NCI-H510A (cell line): ENCODE measurements around the gene INPP5A.
"Not testable (repeated sequence)": the region's sequence is repeated elsewhere in the genome, so short reads cannot be mapped to it uniquely, and the experiment has no call there.

ENCODE experiments used
- DNase-seq: peaks from one replicate; lab custom pipeline; 2025; lab: John Stamatoyannopoulos, UW

Gene INPP5A

DNA sequence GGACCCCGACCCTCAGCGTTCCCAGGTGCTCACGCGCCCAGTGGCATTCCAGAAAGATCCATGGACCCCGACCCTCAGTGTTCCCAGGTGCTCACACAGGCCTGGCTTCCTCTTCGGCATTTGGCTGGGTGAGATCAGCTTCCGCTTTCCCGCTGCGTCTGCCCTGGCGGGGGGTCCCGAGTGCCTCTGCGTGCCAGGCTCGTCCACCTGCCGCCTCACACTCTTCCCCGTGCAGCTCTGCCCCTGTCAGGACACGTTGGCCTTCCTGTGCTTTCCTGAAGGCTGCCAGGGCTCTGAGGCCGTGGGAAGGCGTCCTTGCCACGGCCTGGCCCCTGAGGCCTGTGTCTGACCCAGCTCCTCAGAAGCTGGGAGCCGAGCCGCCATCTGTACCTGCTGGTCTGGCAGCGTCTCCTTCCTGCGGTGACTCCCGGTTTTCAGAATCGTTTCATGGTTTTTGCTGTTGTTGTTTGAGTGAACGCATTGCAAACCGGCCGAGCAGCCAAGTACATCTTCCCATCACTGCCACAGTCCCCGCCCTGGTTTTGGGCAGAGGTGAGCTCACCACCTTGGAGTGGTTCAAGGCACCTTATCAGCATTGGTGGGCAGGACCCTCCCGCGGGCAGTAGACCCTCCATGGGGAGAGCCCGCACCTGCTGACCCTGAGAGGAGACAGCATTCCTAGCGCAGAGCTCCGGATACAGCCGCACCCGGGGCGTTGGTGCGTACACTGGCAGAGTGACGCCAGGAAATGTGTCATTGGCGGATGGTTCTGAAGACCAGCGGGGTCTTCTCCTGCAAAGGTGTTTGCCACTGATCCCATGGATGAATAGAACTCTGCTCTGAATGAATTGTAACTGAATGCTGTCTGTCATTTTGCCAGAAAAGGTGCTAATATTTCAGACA lies 231.0 kb downstream of the INPP5A start:
- no peak for DNase-seq

- no peak for DNase-seq
Observed at GRCh38 chr10:132770061-132771021, 232.8 kb downstream of the INPP5A start.

- DNase-seq = not testable (repeated sequence)
Observed at GRCh38 chr10:132772816-132773215, 235.2 kb downstream of the INPP5A start.

DNA sequence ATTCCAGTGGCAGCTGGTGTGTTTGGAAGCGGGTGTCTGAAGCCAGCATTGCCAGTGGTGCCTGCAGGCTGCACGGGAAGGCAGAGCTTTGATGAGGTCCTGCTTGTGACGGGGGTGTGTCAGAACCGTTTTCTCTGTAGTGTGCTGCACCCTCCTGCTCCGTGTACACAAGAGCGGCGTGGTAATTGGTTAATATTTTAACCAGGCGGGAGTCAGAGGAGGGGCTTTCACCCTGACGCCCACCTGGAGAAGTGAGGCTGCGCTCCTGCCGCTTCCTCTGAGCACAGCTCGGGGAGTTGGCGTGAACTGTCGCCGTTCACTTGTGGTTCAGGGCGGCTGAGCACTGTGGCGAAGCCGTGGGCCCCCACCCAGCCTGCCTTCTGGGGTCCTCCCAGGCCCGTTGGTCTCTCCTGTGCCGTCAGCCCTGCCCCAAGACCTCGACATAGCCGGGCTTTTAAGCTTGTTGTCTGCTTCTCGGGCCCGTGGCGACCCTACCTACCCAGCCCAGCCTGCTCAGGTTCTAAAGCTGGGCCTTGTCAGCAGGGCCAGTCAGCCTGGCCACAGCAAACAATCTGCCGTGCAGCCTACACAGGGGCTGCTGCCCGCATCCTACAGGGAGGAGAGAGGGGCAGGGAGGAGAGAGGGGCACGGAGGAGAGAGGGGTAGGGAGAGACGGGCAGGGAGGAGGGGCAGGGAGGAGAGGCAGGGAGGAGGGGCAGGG lies 236.8 kb downstream of the INPP5A start:
- no peak for DNase-seq

DNA sequence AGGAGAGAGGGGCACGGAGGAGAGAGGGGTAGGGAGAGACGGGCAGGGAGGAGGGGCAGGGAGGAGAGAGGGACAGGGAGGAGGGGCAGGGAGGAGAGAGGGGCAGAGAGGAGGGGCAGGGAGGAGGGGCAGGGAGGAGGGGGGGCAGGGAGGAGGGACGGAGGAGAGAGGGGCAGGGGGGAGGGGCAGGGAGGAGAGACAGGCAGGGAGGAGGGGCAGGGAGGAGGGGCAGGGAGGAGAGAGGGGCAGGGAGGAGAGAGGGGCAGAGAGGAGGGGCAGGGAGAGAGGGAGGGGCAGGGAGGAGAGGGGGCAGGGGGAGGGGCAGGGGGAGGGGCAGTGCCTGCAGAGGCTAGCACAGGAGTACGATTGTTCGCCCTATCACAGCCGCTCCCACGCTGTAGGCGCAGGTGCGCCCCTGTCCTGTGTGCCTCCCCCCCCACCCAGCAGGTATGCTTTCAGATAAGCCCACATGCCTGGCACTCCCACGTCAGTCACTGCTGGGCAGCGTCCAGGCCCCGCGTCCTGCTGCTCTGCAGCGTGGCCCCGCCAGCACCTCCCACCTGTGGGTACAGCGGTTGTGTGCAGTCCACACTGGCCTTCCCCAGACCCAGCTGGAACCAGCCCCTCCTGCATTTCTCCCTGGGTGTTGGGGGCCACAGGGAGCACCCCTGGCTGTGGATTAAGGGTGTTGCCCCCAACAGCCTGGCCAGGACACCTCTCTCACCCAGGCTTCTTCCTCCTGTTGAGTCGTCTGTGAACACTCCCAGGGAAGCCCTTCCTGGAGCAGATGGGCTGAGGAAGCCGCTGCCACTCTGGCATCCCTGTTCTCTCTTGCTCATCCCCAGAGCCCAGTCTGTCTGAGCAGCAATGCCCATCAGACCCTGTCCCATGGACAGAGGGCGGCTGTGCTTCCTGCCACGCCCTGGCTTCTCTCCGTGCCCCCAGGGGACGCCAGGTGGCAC lies 237.6 kb downstream of the INPP5A start:
- DNase-seq = no peak

DNA sequence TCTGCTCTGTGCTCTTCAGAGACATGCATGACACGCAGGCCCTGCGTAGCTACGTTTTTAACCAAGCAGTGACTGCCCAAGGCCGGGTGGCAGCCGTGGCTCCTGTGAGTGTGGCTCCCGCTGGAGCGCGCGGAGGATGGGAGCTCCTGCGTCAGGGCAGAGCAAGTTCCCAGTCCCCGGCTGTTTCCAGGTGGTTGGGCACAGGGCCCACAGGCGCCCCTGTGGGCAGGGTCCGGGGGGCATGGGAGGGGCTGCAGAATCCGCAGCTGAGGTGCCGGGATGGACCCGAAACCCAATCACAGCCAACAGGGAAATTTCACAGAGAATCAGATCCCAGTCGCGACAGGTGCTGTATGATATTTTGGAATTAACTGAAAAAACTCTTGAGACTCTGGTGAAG lies 238.6 kb downstream of the INPP5A start:
- DNase-seq = no peak

DNA sequence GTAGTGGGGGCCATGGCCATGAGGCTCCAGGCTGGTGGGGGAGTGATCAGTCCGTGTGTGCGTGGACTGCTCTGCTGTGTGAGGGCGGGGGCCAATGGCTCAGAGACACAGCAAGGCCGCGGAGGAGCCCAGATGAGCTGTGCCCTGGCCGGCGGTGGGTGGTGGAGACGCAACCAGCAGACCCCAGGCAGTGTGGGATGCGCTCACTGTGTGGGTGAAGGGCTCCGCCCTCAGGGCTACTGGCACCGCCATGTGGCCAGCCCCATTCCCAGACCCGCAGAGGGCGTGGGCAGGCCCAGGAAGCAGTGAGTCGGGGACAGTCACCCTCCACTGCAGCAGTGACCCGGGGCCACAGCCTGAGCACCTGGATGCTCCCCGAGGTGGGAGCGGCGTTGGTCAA lies 239.2 kb downstream of the INPP5A start:
- no peak for DNase-seq

DNA sequence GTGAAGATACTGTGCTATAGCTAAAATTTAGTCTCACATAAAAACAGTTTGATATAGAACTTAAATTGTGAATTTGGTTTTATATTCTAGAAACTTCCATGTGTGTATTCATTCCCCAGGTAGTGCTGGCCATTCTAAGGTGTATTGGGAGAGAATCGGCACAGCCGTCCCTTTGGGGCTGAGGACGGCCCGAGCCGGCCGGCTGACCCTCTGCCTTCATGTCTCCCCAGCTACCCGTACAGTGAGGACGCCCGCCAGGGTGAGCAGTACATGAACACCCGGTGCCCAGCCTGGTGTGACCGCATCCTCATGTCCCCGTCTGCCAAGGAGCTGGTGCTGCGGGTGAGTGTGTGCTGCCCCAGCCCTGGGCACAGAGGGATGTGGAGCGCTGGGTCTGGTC lies 239.9 kb downstream of the INPP5A start:
- DNase-seq = no peak

DNA sequence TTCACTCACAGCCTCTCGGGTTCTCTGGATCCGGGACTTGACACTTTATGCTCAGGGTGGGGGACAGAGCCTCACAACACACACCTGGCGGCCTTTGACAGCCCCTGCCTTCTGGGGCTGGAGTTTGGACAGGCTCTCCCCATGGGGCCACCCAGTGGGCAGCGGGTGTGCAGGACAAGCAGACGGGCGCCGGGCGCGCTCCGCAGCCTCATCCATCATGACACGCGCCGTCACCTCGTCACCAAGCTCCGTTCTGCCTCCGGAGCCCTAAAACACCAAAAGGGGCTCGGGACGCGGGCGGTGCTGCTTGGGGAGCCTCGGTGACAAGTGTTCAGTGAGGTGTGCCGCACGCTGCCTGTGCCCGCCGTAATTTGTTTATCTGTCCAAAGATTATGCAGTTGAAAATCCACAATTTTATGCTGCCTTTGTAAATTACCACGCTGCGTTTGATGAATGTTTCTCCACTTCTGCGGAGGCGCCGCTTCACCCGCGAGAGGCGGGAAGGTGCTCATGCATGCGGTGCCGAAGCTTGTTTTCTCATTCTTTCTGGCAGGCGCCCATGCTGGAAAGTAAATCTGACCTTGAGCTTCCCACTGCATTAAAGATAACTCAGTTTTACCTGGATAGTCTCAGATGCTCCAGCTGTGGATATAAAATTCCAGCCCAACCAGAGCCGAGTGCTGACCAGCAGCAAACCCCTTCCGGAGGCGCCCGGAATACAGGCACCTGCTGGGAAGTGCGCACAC lies 242.1 kb downstream of the INPP5A start:
- no peak for DNase-seq

GRCh38 chr10:132780356-132780755 lies 242.8 kb downstream of the INPP5A start:
- no peak for DNase-seq

- DNase-seq = no peak
Observed at GRCh38 chr10:132781556-132781955, 244.0 kb downstream of the INPP5A start.

DNA sequence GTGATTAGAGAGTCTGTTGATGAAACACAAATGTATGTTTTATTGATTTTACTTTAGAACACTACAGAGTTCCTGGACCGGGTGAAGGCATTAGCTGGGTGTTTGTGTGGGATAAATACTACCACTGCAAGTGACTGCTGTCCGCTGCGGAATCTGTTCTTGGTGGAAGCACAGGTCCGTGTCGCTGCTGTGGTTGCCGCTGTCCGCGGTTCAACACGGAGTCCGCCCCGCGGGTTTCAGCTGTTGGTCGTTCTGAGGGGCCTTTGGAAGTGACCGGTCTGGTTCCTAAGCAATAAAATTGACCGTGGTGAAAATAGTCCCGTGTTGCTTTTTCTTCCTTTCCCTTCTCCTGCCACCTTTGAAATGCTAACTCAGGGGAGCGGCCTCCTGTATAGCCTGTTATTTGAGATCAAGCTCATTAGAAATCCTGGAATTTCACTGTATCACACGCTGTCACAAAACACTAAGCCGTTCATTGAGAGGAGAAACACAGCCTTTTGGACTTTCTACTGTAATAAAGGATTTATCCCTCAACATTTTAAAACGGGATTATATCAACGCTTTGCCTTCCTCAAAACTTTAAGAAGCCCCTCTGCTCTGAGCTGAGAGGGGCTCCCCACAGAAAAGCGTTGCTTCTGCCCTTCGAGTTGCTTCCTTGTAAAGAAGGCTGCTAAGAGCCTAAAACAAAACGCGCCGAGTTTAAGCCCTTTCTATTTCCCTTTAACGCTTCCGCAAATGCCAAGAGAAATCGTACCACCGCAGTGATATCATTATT lies 245.8 kb downstream of the INPP5A start:
- DNase-seq = no peak

DNA sequence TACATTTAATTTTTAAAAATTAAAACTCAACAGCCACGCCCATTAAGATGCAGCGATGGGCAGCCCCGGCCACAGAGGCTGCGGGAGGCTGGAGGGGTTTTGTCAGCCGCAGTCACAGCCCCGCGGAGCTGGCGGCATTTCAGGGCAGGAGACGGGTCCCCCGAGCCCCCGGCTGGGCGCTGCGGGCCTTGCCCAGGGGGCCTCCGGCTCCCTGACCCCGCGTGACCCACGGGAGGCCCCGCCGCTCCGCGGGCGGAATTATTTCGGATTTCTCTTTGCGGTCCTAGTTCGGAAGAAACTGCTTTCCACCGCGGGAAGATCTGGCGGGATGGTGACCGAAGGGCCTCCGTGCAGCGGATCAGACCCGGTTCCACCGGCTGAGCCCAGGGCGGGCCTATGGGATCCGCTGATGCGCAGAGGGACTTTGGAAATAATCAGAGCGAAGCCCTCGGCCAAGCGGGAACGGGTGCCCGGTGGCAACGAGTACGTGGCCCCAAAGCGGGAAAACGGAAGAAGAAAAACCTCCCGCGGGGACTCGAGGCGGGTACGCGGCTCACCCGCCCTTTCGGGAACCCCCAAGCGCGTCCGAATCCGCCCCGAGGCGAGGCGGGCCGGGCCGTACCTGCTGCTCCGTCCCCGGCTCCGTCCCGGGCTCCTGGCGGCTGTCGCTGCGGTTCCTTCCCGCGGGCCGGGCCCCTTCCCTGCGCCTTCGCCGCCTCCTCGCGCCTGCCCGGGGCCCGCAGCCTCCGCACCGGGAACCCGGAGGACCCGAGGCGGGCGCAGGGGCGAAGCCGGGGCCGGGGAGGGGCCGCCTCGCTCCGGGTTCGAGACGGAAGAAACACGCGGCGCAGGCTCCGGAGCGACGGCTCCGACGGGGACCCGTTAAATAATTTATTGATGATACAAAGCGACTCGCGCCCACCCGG lies 246.6 kb downstream of the INPP5A start:
- no peak for DNase-seq

DNA sequence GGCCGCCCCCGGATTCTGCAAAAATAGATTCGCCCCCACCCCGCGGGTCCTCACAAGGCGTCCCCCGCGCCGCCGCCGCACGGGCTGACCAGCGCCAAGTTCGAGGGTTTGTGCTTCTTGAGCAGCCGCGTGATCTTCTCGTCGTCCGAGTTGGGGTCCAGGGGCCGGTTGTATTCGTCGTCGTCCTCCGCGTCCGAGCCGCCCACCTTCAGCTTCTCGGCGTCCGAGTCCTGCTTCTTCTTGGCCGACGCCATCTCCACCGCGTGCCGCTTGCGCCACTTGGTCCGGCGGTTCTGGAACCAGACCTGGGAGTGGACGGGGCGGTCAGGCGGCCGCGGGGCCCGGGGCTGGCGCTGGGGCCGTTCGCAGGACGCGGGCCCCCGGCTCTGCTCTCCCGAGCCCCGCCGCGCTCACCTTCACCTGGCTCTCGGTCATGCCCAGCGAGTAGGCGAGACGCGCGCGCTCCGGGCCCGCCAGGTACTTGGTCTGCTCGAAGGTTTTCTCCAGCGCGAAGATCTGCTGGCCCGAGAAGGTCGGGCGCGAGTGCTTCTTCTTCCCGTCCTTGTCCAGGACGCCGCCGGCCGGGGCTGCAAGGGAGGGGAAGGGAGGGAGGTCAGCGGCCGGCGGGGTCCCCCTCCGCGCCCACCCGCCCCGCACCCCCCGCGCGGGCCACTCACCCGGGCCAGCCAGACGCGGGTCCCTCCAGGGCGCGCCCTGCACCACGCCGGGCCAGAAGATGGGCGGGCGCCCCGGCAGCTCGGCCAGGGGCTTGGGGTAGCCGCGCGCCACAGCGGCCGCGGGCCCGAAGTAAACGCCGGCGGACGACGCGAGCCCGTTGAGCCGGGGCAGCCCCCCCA lies 247.5 kb downstream of the INPP5A start:
- no peak for DNase-seq

DNA sequence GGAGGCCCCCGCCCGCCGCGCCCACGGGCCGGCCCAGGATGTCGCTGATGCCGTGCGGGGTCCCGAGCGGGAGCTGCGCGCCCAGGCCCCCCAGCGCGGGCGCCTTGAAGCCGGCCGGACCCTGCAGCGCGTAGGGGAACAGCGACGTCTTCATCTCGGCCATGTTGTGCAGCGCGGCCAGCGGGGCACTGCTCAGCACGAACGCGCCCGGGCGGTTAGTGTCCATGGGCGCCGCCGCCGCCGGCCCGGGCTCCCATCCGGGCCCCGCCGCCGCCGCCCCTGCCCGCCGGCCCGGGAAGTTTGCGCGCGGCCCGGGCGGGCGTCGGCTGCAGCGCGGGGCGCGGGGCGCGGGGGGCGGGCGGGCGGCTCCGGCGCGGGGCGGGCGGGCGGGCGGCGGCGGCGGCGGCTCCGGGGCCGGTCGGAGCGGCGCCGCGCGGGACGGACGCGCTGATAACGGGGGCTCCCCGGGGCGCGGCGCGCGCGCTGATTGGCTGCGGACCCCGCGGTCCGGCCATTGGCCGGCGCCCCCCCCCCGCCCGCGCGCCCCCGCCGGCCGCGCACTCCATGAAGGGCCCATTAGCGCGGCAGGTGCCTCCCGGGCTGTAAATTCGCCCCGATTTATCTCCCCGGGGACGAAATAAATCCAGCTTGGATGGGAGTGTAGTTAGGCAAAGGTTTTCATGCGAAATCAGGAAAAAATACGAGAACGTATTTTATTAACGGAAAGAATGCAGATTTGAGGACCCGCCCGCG lies 248.3 kb downstream of the INPP5A start, which contains the start of gene NKX6-2:
Gene NKX6-2, minus strand, starts transcription at position 425 of the 753 bp plus-strand sequence. Its CDS starts 199 bp downstream, at position 226.
- no peak for DNase-seq

DNA sequence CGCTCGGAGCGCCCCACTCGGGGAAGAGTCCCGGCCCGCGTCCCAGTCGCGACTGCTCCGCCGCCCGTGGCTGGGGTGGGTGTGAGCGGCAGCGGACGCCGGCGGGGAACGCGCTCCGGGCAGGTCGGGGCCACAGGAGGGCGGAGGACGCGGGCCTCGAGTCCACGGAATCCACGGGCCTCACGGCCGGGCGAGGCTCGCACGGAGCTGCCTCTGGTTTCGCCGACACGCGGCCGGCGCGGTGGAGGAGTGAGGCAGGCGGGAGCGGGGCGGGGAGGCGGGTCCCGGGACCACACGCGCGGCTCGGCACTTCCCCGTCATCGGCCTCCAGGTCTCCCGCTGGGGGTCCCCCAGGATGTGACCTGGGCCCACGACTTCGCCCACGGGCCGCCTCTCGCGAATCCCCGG lies 248.9 kb downstream of the INPP5A start:
- no peak for DNase-seq
